Measurements from ENCODE around the gene CROCC. TPM values are rescaled to one million over a fixed set of nuclear protein-coding genes. Genes with fewer than 3 reads are reported as not detected.
"Not testable (repeated sequence)": the region's sequence is repeated elsewhere in the genome, so short reads cannot be mapped to it uniquely, and the experiment has no call there.

Gene CROCC
- total RNA-seq, 1 donor from 2014 or later = 24.7 TPM

GRCh38 chr1:16915627-16915973 is 6.1 kb upstream of the CROCC start:
- H3K27ac Mint-ChIP-seq (ENCODE audit: unreplicated experiment) = no peak overlapping the region
- H3K4me1 Mint-ChIP-seq (ENCODE audit: low read depth) = peaks cover 20% of the 10 kb centered on the region
- peak overlapping the region; percentile 79 for H3K4me3 Mint-ChIP-seq (ENCODE audit: unreplicated experiment)
- H3K27me3 Mint-ChIP-seq (ENCODE audit: low read depth) = no peaks in the 10 kb centered on the region
- no peaks in the 10 kb centered on the region for H3K36me3 Mint-ChIP-seq (ENCODE audit: low read depth)
- peak; percentile 32 for DNase-seq (ENCODE audit: low spot score)
- TF ChIP-seq CTCF (IDR thresholded peaks at IDR 0.05) = peak; percentile 28
- no peaks in the 10 kb centered on the region for H3K9me3 Mint-ChIP-seq (ENCODE audit: low read depth)

GRCh38 chr1:16916036-16916880 is 5.5 kb upstream of the CROCC start:
- not testable (repeated sequence) for H3K27me3 Mint-ChIP-seq (ENCODE audit: low read depth); H3K4me3 Mint-ChIP-seq (ENCODE audit: unreplicated experiment); H3K27ac Mint-ChIP-seq (ENCODE audit: unreplicated experiment); H3K36me3 Mint-ChIP-seq (ENCODE audit: low read depth); H3K9me3 Mint-ChIP-seq (ENCODE audit: low read depth)
- peak; percentile 28 for DNase-seq (ENCODE audit: low spot score)
- H3K4me1 Mint-ChIP-seq (ENCODE audit: low read depth) = peaks cover 20% of the 10 kb centered on the region

DNA sequence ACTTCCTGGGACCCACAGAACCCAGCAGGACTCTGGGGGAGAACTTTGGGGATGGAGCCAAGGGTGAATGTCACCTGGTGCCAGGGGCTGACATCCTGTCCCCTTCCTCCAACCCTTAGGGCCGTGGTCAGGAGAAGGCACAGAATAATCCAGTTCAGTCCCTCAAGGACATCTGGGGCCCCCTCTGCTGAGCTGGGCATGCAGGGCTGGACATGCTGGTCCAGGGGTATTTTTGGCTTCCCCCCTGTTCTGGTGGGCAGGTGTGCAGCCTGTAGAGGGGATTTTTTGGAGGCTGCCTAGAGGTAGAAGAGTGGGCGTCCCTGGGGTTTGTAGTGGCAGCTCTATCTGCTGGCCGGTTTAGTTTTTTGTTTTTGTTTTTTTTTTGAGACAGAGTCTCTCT is 3.4 kb upstream of the CROCC start:
- no peak overlapping the region for H3K27ac Mint-ChIP-seq (ENCODE audit: unreplicated experiment)
- no peak overlapping the region for H3K4me3 Mint-ChIP-seq (ENCODE audit: unreplicated experiment)
- no peaks in the 10 kb centered on the region for H3K9me3 Mint-ChIP-seq (ENCODE audit: low read depth)
- no peak for TF ChIP-seq CTCF (IDR thresholded peaks at IDR 0.05)
- DNase-seq (ENCODE audit: low spot score) = peak; percentile 25
- no peaks in the 10 kb centered on the region for H3K27me3 Mint-ChIP-seq (ENCODE audit: low read depth)
- peaks cover 23% of the 10 kb centered on the region for H3K4me1 Mint-ChIP-seq (ENCODE audit: low read depth)
- H3K36me3 Mint-ChIP-seq (ENCODE audit: low read depth) = peaks cover under 1% of the 10 kb centered on the region

DNA sequence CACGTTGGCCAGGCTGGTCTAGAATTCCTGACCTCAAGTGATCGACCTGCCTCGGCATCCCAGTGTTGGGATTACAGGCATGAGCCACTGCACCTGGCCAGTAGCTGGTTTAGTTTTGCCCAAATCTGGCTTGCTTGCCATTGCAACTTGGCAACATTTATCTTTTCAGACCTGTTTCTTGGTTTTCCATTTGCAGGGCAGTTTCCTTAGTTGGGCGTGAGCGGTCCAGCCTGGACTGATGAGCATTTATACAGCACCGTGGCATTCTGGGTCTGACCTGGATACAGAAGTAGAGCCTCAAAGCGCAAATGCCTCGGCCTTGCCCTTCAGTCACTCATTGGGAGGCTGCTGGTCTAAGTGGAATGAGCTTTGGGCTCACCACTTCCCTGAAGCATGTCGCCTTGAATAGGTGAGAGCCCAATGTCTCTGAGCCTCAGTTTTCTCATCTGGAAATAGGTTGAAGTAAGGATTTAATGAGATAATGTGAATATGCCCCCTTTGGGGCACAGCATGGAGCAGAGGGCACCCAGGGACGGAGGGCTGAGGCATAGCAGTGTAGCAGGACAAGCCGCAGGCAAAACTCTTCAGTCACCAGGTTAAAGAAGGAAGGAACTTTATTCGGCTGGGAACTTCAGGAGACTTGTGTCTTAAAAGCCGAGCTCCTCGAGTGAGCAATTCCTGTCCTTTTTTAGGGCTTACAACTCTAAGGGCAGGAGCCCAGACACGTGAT is 2.6 kb upstream of the CROCC start:
- not testable (repeated sequence) for H3K36me3 Mint-ChIP-seq (ENCODE audit: low read depth); H3K27me3 Mint-ChIP-seq (ENCODE audit: low read depth); H3K9me3 Mint-ChIP-seq (ENCODE audit: low read depth); H3K4me3 Mint-ChIP-seq (ENCODE audit: unreplicated experiment); H3K27ac Mint-ChIP-seq (ENCODE audit: unreplicated experiment)
- peaks cover 20% of the 10 kb centered on the region for H3K4me1 Mint-ChIP-seq (ENCODE audit: low read depth)
- peak; percentile 39 for DNase-seq (ENCODE audit: low spot score)

DNA sequence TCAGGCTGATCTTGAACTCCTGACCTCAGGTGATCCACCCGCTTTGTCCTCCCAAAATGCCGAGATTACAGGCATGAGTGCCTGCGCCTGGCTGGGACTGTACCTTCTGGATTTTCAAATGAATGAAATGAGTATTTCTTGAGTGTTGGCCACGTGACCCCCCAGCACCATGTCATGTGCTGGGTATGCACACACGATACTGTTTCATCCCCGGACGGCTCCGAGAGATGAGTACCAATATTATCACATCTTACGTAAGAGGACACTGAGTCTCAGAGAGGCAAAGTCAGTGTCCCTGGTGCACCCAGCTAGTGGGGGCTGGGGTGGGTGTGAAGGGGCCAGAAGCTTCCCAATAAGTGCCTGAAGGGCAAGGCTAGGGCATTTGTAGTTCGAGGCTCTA is 780 bp upstream of the CROCC start:
- Mint-ChIP-seq H3K9me3 (ENCODE audit: low read depth) (no peaks in the 10 kb centered on the region), H3K4me1 (ENCODE audit: low read depth) (peaks cover 10% of the 10 kb centered on the region), H3K27me3 (ENCODE audit: low read depth) (no peaks in the 10 kb centered on the region), H3K36me3 (ENCODE audit: low read depth) (peaks cover 1% of the 10 kb centered on the region), H3K4me3 (ENCODE audit: unreplicated experiment) (no peak overlapping the region), H3K27ac (ENCODE audit: unreplicated experiment) (no peak overlapping the region)
- no peak for TF ChIP-seq CTCF (IDR thresholded peaks at IDR 0.05)
- DNase-seq (ENCODE audit: low spot score) = peak; percentile 37

- Mint-ChIP-seq H3K27me3 (ENCODE audit: low read depth) (no peaks in the 10 kb centered on the region), H3K4me3 (ENCODE audit: unreplicated experiment) (no peak overlapping the region), H3K4me1 (ENCODE audit: low read depth) (peaks cover 10% of the 10 kb centered on the region), H3K9me3 (ENCODE audit: low read depth) (no peaks in the 10 kb centered on the region), H3K36me3 (ENCODE audit: low read depth) (peaks cover 1% of the 10 kb centered on the region), H3K27ac (ENCODE audit: unreplicated experiment) (no peak overlapping the region)
- no peak for TF ChIP-seq CTCF (IDR thresholded peaks at IDR 0.05)
- DNase-seq (ENCODE audit: low spot score) = peak; percentile 48
These were observed 735 bp downstream of the CROCC start for GRCh38 chr1:16922466-16922865.

Measured in chondrocyte (in vitro differentiated cells).